AG09309 (cell line): ENCODE measurements around the gene TAOK3.

Experiments
- DNase-seq: peaks from one replicate; pipeline ENCODE4 v3.0.0-alpha.2; 2010; ENCODE audit warnings: low read depth
- H3K4me3 ChIP-seq: 2 replicates; pipeline ENCODE4 v1.5.1; 2011; ENCODE audit warnings: mild to moderate bottlenecking, low read depth, low read length, moderate library complexity; ENCODE audit not compliant: control insufficient read depth
- TF ChIP-seq, protein P1 (sequence below): IDR thresholded peaks from 2 replicates; pipeline ENCODE4 v1.5.1; 2011; ENCODE audit warnings: mild to moderate bottlenecking, low read depth, low read length, inconsistent platforms; ENCODE audit not compliant: insufficient read depth, control insufficient read depth; ENCODE audit errors: missing control alignments

Gene TAOK3

GRCh38 chr12:118391424-118391823 lies 18.7 kb upstream of the TAOK3 start:
- TF ChIP-seq, protein P1, sequence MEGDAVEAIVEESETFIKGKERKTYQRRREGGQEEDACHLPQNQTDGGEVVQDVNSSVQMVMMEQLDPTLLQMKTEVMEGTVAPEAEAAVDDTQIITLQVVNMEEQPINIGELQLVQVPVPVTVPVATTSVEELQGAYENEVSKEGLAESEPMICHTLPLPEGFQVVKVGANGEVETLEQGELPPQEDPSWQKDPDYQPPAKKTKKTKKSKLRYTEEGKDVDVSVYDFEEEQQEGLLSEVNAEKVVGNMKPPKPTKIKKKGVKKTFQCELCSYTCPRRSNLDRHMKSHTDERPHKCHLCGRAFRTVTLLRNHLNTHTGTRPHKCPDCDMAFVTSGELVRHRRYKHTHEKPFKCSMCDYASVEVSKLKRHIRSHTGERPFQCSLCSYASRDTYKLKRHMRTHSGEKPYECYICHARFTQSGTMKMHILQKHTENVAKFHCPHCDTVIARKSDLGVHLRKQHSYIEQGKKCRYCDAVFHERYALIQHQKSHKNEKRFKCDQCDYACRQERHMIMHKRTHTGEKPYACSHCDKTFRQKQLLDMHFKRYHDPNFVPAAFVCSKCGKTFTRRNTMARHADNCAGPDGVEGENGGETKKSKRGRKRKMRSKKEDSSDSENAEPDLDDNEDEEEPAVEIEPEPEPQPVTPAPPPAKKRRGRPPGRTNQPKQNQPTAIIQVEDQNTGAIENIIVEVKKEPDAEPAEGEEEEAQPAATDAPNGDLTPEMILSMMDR, result no peak
- H3K4me3 ChIP-seq, result no peak overlapping the region
- no peak for DNase-seq

- DNase-seq, result no peak
- peak overlapping the region; percentile 77 for H3K4me3 ChIP-seq
- TF ChIP-seq, protein P1, result peak; percentile 85
Measured at GRCh38 chr12:118377884-118378470, 5.3 kb upstream of the TAOK3 start.

DNA sequence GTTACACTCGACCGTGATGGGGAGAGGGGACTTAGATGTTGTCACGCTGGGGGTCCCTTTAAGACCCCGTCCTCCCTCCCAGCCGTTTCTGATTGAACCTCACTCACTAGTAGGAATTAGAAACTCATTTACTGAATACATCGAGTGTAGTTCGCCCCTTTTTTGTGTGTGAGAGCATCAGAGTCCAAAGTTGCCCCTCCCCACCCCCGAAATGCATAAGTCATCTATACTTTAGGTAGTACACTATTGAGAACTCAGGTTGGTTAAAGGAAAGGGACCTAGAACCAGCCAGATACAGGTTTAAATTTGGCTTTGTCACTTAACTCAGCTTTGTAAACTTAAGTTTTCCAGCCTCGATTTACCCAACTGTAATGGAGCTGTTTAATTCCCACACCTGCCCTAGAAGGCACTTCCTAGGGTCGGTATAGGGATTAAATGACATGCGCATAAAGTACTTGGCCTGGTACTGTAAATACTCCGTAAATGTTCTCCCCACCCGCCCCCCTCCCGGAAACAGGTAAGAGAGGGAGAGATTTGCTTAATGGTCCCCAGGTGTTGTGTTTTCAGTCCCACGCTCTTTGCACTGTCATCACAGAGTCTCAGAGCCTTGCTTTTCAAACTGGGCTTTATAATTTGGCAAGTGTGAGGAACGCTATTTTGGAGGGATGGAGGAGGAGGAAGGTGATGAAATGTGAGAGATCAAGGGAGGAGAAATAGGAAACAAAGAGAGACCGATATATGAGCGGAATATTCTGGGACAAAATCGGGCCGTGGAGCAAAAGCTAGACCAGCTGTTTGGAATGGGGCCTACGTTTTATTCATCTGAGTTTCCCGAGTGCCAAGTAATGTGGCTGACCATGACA lies 4.5 kb upstream of the TAOK3 start:
- peak overlapping the region; percentile 77 for H3K4me3 ChIP-seq
- DNase-seq, result no peak
- TF ChIP-seq, protein P1, result no peak

DNA sequence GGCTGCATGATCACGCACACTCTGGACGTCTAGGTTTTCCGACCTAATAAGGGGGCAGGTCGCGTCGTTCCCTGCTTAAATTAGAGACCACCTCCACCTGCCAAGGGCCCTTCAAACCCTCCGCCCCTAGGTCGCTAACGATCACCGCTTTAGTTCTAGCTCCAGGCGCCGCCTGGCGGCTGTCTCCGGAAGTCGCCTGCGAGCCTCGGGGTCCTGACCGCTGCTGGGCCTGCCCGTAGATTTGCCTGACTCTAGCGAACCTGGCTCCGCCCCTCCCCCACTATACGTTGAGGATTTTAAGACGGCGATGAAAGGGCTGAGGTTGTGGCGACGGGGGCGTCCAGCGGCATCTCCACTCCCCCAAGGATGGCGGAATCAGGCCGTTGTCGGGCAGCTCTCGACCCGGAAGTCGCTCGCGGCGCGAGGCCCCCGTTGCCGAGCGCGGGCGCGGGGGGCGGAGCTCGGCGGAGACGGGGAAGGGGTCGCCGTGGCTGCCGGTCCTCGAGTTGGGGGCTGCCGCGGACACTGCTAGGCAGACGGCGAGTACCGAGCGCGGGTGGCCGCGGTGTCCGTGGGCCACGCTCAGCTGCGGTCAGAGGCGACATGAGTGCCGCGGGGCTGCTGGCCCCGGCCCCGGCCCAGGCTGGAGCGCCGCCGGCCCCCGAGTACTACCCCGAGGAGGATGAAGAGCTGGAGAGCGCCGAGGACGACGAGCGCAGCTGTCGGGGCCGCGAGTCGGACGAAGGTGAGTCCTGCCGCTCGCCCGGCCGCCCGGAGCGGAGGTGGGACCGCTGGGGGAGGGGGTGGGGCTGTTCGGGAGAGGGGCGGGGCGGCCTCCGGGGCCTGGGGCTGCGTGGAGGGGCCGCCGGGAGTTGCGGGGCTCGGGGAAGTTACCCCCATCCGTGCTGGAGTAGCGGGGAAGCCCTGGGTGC lies 3.6 kb upstream of the TAOK3 start, which contains the start of gene SUDS3:
Gene SUDS3, plus strand, starts transcription at position 467 of the 932 bp plus-strand sequence. Its CDS starts 137 bp downstream, at position 604.
- TF ChIP-seq, protein P1, result peak; percentile 96
- DNase-seq, result no peak
- peak within 1 kb of the TSS; percentile 77 for H3K4me3 ChIP-seq

- TF ChIP-seq, protein P1, result no peak
- no peak for DNase-seq
- no peak overlapping the region for H3K4me3 ChIP-seq
Measured at GRCh38 chr12:118375348-118375747, 2.6 kb upstream of the TAOK3 start.

DNA sequence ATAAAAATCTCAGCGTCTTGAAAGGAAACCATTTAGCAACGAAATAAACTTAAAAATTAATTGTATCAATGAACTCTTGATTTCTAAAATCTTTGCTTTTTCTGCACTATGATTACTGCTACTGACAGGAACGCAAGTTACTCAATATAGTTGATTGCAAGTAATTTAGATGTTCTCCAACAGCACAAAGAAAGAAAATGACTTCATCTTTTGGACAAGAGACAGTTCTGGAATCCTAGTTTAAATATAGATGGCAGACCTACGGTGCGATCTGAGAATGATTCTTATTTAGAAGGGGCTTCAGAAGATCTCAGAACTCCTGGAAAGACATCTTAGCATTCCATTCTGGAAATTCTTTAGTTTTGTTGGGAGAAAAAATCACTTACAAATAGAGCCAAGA lies 2.2 kb upstream of the TAOK3 start:
- TF ChIP-seq, protein P1, result no peak
- no peak overlapping the region; the same call in 1 of the 2 replicates for H3K4me3 ChIP-seq
- DNase-seq, result peak; percentile 31
